GM12878 (cell line): ENCODE data around the gene INSIG2. TPM values are rescaled to one million over a fixed set of nuclear protein-coding genes. Genes with fewer than 3 reads are reported as not detected.

Experiments
- ATAC-seq: fragments of 200-7000 bp; cut with Tn5 transposase; 3 replicates; pipeline ENCODE4 v1.9.1; 2020; ENCODE audit warnings: mild to moderate bottlenecking, moderate library complexity
- BruUV-seq: library from RNA; stranded (reverse); fragments of 400-500 nt; replicated peaks from 2 replicates; lab custom pipeline; 2021; lab: Mats Ljungman, UMichigan
- CTCF ChIA-PET: fragments of 300-600 bp; sonication (Branson Sonifier 250); formaldehyde crosslinking; extraction: SDS; loops from one replicate; lab custom pipeline; 2021; ENCODE audit warnings: inconsistent platforms; lab: Yijun Ruan, JAX
- POLR2A ChIA-PET: fragments of 350-600 bp; formaldehyde crosslinking; extraction: SDS; loops from one replicate; lab custom pipeline; 2021; ENCODE audit warnings: inconsistent platforms; lab: Charles Lee
- RAD21 ChIA-PET: fragments of 300-600 bp; sonication (Branson Sonifier 250); formaldehyde crosslinking; loops from one replicate; lab custom pipeline; 2023; ENCODE audit warnings: antibody characterized with exemption; ENCODE audit not compliant: unreplicated experiment; lab: Charles Lee
- SMC1A ChIA-PET: fragments of 300-600 bp; sonication (Branson Sonifier 250); formaldehyde crosslinking; loops from one replicate; lab custom pipeline; 2023; ENCODE audit not compliant: unreplicated experiment, uncharacterized antibody; lab: Charles Lee
- DNase-seq: peaks from one replicate; pipeline ENCODE4 v3.0.0-alpha.2; 2011; ENCODE audit warnings: low read depth, low spot score
- FAIRE-seq: peaks from 3 replicates; lab custom pipeline; 2011; peaks lifted over from hg19 to GRCh38; lab: Jason Lieb, UNC
- H2AFZ ChIP-seq: 2 replicates; pipeline ENCODE4 v1.6.0; 2011; ENCODE audit warnings: low read depth, low read length, control low read depth; ENCODE audit not compliant: control insufficient read depth
- H3K27ac ChIP-seq: 2 replicates; pipeline ENCODE4 v1.5.1; 2011; ENCODE audit warnings: control low read depth; ENCODE audit not compliant: control insufficient read depth, insufficient read depth
- H3K27me3 ChIP-seq, 2 experiments: replicated peaks in 1 of 2; 2 replicates each; pipeline versions ENCODE4 v1.6.0 to v1.6.1; 2011; ENCODE audit warnings: low read length in 1 of 2; ENCODE audit not compliant: control insufficient read depth in 2 of 2, insufficient read depth in 2 of 2
- H3K36me3 ChIP-seq, 2 experiments: 2 replicates each; pipeline ENCODE4 v1.5.1; 2011; ENCODE audit warnings: low read length in 1 of 2; ENCODE audit not compliant: control insufficient read depth in 2 of 2, insufficient read depth in 2 of 2
- H3K4me1 ChIP-seq: 2 replicates; pipeline ENCODE4 v1.6.1; 2011; ENCODE audit warnings: mild to moderate bottlenecking, low read length, moderate library complexity, mixed read lengths; ENCODE audit not compliant: control insufficient read depth, insufficient read depth
- H3K4me2 ChIP-seq: 2 replicates; pipeline ENCODE4 v1.6.0; 2011; ENCODE audit warnings: control low read depth; ENCODE audit not compliant: control insufficient read depth, insufficient read depth
- H3K4me3 ChIP-seq: fragments of 200-600 bp; sonication (generic); 2 replicates; pipeline ENCODE4 v1.5.1; 2016
- H3K79me2 ChIP-seq: 2 replicates; pipeline ENCODE4 v1.6.0; 2011; ENCODE audit warnings: low read length; ENCODE audit not compliant: control insufficient read depth, insufficient read depth
- H3K9ac ChIP-seq: 2 replicates; pipeline ENCODE4 v1.8.0; 2011; ENCODE audit warnings: low read length, control low read depth, mixed read lengths; ENCODE audit not compliant: control insufficient read depth, insufficient read depth
- H3K9me3 ChIP-seq: replicated peaks from 3 replicates; pipeline ENCODE4 v1.5.1; 2011; ENCODE audit warnings: mild to moderate bottlenecking, low read length; ENCODE audit not compliant: control insufficient read depth, insufficient read depth
- H4K20me1 ChIP-seq: 2 replicates; pipeline ENCODE4 v1.6.0; 2011; ENCODE audit not compliant: control insufficient read depth, insufficient read depth
- ASH2L ChIP-seq: fragments of 300-600, 200-600 bp; sonication (generic); IDR thresholded peaks from 2 replicates; pipeline ENCODE4 v1.6.1; 2017; ENCODE audit warnings: low read depth, mild to moderate bottlenecking, borderline replicate concordance
- FOS ChIP-seq: IDR thresholded peaks from 3 replicates; pipeline ENCODE4 v1.6.1; 2011; ENCODE audit warnings: borderline replicate concordance; ENCODE audit not compliant: insufficient read length; ENCODE audit errors: extremely low read depth
- FOXK2 ChIP-seq: fragments of 450-650 bp; IDR thresholded peaks from 2 replicates; pipeline ENCODE4 v1.6.1; 2017; ENCODE audit warnings: mild to moderate bottlenecking, moderate library complexity
- HSF1 ChIP-seq: fragments of 150-350 bp; IDR thresholded peaks from 2 replicates; pipeline ENCODE4 v1.6.1; 2014; ENCODE audit warnings: mild to moderate bottlenecking, low read depth, low read length
- IRF3 ChIP-seq: fragments of 450-650 bp; IDR thresholded peaks from 2 replicates; pipeline ENCODE4 v1.6.1; 2014; ENCODE audit warnings: mild to moderate bottlenecking
- KDM1A ChIP-seq: fragments of 200-600 bp; sonication (generic); IDR thresholded peaks from 2 replicates; pipeline ENCODE4 v1.6.1; 2016; ENCODE audit warnings: borderline replicate concordance
- MTA3 ChIP-seq: IDR thresholded peaks from 2 replicates; pipeline ENCODE4 v1.6.1; 2012; ENCODE audit warnings: low read length, inconsistent platforms, borderline replicate concordance
- NFIC ChIP-seq: IDR thresholded peaks from 2 replicates; pipeline ENCODE4 v1.6.1; 2012; ENCODE audit warnings: low read depth, mild to moderate bottlenecking, inconsistent platforms, low read length, moderate library complexity
- NFYA ChIP-seq: IDR thresholded peaks from 2 replicates; pipeline ENCODE4 v1.6.1; 2011; ENCODE audit warnings: low read depth, mild to moderate bottlenecking, low read length, improper control_type of control experiment, borderline replicate concordance
- NR2F1 ChIP-seq: fragments of 450-650 bp; conservative IDR thresholded peaks from 2 replicates; pipeline ENCODE4 v1.6.1; 2017; ENCODE audit warnings: mild to moderate bottlenecking
- PKNOX1 ChIP-seq: fragments of 450-650 bp; IDR thresholded peaks from 2 replicates; pipeline ENCODE4 v1.6.1; 2016; ENCODE audit warnings: mild to moderate bottlenecking
- POLR2AphosphoS2 ChIP-seq: IDR thresholded peaks from 2 replicates; pipeline ENCODE4 v1.6.1; 2011; ENCODE audit warnings: low read depth, mild to moderate bottlenecking, low read length, improper control_type of control experiment, moderate library complexity
- RELA ChIP-seq: fragments of 450-650 bp; IDR thresholded peaks from 2 replicates; pipeline ENCODE4 v1.8.0; 2014; ENCODE audit warnings: borderline replicate concordance; ENCODE audit not compliant: partially characterized antibody
- WRNIP1 ChIP-seq: IDR thresholded peaks from 2 replicates; pipeline ENCODE4 v1.6.1; 2011; ENCODE audit warnings: low read depth, low read length, improper control_type of control experiment, borderline replicate concordance
- ZNF24 ChIP-seq: fragments of 450-650 bp; IDR thresholded peaks from 2 replicates; pipeline ENCODE4 v1.6.1; 2017; ENCODE audit warnings: antibody characterized with exemption, mild to moderate bottlenecking
- WGBS: methylation state at CpG from one replicate; pipeline ENCODE4 v1.1.6; 2016; ENCODE audit warnings: low lambda C conversion rate; ENCODE audit not compliant: insufficient replicate concordance, insufficient coverage; ENCODE audit errors: missing lambda C conversion rate; 5-methylcytosine and 5-hydroxymethylcytosine counted together
- in situ Hi-C: fragments of 300-500 bp; cut with MboI; formaldehyde crosslinking; loops from 9 replicates; pipeline ENCODE4 v1.14.3; 2018; ENCODE audit warnings: mixed read lengths
- intact Hi-C: fragments of 100-400 bp; cut with micrococcal nuclease; formaldehyde crosslinking; loops from one replicate; pipeline ENCODE4 v1.14.2; 2022; ENCODE audit not compliant: unreplicated experiment
- polyA plus RNA-seq, 11 experiments: library from polyadenylated mRNA; depleted of rRNA in 4 of 11; unstranded in 6 of 11; stranded (reverse) in 5 of 11; fragments of >200 nt; fragmentation: Nextera tagmentation in 4 of 11; fragmentation: Illumina TruSeq in 1 of 11; extraction: Ambion mirVana in 4 of 11; extraction: Trizol in 1 of 11; gene quantifications; 1 replicate in 1 of 11; 2 replicates in 10 of 11; pipeline versions ENCODE4 v1.2.1 to v1.2.3, GENCODE V29; 2011 to 2016; ENCODE audit warnings: inconsistent platforms in 2 of 11, missing spikeins in 2 of 11, low read depth in 1 of 11
- total RNA-seq, 4 experiments: library from RNA; depleted of rRNA in 3 of 4; stranded (reverse); fragments of >200 nt in 3 of 4; fragmentation: Illumina TruSeq in 1 of 4; extraction: Trizol in 1 of 4; gene quantifications; 2 replicates each; pipeline versions ENCODE4 v1.2.1 to v1.2.3, GENCODE V29; 2013 to 2021

The INSIG2 gene
- total and polyA plus RNA-seq, 10 of the 15 experiments (the other 5 are each of a cell fraction or from before 2014, with no cell fraction given), result 4.9 to 92.7 (median 12.0) TPM

- TF ChIP-seq PKNOX1, result no peak
- no peak for TF ChIP-seq RELA
- TF ChIP-seq IRF3, result no peak
- TF ChIP-seq NFIC, result no peak
- no peak for TF ChIP-seq ASH2L
- TF ChIP-seq HSF1, result no peak
- no peak for TF ChIP-seq WRNIP1
- TF ChIP-seq FOXK2, result no peak
- TF ChIP-seq, all 136 proteins: peak for 0
Observed at GRCh38 chr2:118051826-118052358, 36.4 kb upstream of the INSIG2 start (continued).

GRCh38 chr2:118052474-118052873, 35.8 kb upstream of the INSIG2 start:
- intact Hi-C loops, result no loop called here
- in situ Hi-C loops, result no loop called here
- BruUV-seq, result no TSS peak
- no peak for TF ChIP-seq KDM1A
- no peak for TF ChIP-seq HSF1
- no peak for TF ChIP-seq MTA3
- TF ChIP-seq POLR2AphosphoS2, result no peak
- no peak for TF ChIP-seq NR2F1
- no peak for TF ChIP-seq ZNF24
- no peak for TF ChIP-seq NFYA
- TF ChIP-seq FOS, result no peak
- no peak overlapping the region for H3K4me2 ChIP-seq
- H3K9me3 ChIP-seq, result no peaks in the 10 kb centered on the region
- ChIA-PET POLR2A (no interaction called here), SMC1A (interaction anchor here (0.8 to 7.9 kb wide), 6 partner anchors 8 to 42 kb away, joined by 3 to 358 read pairs (median 5); no protein-coding TSS in a partner anchor), CTCF (interaction anchor here (1.0 to 13.2 kb wide), 6 partner anchors 12 to 238 kb away, joined by 3 to 626 read pairs (median 4); partner anchors contain the start of gene DDX18), RAD21 (interaction anchor here (0.6 to 8.6 kb wide), 6 partner anchors 10 to 637 kb away, joined by 3 to 266 read pairs (median 4); no protein-coding TSS in a partner anchor)
- no peak overlapping the region for H3K4me3 ChIP-seq
- H3K36me3 ChIP-seq, result no peaks in the 10 kb centered on the region
- peaks cover 27% of the 10 kb centered on the region for H3K4me1 ChIP-seq
- 49% methylated on average over 2 of the region's 2 CpGs for WGBS
- H3K27ac ChIP-seq, result no peak overlapping the region
- no peaks in the 10 kb centered on the region for H3K79me2 ChIP-seq
- no peaks in the 10 kb centered on the region for H3K27me3 ChIP-seq
- no peak for ATAC-seq
- DNase-seq, result no peak
- no peak overlapping the region for H2AFZ ChIP-seq
- H4K20me1 ChIP-seq, result no peaks in the 10 kb centered on the region
- no peak for FAIRE-seq
- no peak overlapping the region for H3K9ac ChIP-seq
